Activated CD8-positive, alpha-beta memory T cell treated with anti-CD3 and anti-CD28 coated beads, Interleukin-2, amount 50 U/mL, for 1 hour (primary cell): ENCODE data around the gene SMIM1.

ENCODE experiments used
- DNase-seq: peaks from one replicate; pipeline ENCODE4 v3.0.0-alpha.2; 2020; ENCODE audit errors: extremely low read depth

SMIM1 gene

GRCh38 chr1:3821447-3821846, 48.9 kb downstream of the SMIM1 start:
- no peak for DNase-seq

DNA sequence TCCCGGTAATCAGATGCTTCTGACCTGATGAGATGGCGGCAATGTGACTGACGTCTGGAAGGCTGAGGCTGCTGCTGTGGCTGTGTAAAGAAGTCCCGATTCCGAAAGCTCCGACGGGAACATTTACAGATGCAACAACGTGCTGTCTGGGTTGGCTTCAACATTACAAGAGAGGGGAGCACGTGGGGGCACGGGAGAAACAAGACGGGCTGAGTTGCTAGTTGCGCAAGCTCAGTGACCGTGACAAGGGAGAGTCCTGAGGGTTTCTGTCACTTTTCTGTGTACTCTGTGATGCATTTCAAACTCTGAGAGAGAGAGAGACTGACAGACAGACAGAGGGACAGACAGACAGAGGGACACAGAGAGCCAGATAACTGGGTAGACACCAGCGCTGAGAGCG, 49.4 kb downstream of the SMIM1 start:
- DNase-seq = no peak

DNA sequence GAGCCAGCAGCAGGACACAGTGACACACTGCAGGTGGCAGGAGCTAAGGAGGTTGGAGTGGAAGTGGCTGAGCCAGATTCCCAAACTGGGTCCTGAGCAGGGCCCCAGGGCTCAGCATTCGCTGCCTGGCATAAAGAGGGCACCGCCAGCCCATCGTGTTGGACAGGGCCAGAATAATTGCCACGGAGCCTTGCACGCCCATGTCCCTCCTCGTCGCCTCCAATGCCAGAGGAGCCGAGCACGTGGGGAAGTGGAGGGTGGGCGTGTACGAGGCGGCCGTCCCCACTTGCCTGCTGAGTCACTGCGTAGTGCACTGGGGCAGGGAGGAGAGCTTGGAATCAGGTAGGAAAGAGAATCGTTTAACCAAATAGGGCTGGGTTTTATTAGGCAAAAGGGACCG, 49.9 kb downstream of the SMIM1 start:
- no peak for DNase-seq

- DNase-seq = no peak
These were observed 52.1 kb downstream of the SMIM1 start for GRCh38 chr1:3824650-3825049.

DNA sequence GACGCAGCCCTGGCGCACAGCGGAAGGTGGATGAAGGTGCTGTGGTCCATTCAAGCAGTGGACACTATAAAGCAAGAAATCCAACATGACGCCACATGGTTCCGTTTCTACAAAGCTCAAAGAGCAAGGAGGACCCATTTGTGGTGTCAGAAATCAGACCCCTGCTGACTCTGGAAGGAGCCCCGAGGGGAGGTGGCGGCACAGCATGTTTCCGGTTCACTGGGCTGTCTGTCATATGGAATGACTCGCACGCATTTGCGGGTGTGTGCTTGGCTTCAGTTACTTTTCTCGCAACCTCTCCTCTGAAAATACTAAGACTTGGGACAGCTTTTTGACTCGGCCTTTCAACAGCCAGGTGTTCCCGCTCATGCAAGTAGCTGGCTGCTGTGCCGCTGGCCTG, 52.8 kb downstream of the SMIM1 start:
- no peak for DNase-seq
